GM18505 (cell line): ENCODE measurements around the gene ZNF526.

ENCODE experiments used
- ATAC-seq: cut with Tn5 transposase; IDR thresholded peaks from one replicate; pipeline ENCODE4 v1.9.1; 2021; ENCODE audit not compliant: unreplicated experiment
- POLR2A ChIP-seq: IDR thresholded peaks from 4 replicates; pipeline ENCODE4 v1.6.1; 2011; ENCODE audit warnings: borderline replicate concordance; ENCODE audit not compliant: insufficient read depth, insufficient read length; ENCODE audit errors: extremely low read depth

The ZNF526 gene, protein sequence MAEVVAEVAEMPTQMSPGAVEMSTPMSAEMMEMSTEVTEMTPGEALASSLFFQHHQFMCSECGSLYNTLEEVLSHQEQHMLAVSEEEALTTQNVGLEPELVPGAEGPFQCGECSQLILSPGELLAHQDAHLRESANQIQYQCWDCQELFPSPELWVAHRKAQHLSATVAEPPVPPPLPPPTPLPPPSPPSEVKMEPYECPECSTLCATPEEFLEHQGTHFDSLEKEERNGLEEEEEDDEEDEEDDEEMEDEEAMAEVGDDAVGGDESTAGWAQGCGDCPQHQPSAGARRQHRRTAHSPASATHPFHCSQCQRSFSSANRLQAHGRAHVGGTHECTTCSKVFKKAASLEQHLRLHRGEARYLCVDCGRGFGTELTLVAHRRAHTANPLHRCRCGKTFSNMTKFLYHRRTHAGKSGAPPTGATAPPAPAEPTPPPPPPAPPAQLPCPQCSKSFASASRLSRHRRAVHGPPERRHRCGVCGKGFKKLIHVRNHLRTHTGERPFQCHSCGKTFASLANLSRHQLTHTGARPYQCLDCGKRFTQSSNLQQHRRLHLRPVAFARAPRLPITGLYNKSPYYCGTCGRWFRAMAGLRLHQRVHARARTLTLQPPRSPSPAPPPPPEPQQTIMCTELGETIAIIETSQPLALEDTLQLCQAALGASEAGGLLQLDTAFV

DNA sequence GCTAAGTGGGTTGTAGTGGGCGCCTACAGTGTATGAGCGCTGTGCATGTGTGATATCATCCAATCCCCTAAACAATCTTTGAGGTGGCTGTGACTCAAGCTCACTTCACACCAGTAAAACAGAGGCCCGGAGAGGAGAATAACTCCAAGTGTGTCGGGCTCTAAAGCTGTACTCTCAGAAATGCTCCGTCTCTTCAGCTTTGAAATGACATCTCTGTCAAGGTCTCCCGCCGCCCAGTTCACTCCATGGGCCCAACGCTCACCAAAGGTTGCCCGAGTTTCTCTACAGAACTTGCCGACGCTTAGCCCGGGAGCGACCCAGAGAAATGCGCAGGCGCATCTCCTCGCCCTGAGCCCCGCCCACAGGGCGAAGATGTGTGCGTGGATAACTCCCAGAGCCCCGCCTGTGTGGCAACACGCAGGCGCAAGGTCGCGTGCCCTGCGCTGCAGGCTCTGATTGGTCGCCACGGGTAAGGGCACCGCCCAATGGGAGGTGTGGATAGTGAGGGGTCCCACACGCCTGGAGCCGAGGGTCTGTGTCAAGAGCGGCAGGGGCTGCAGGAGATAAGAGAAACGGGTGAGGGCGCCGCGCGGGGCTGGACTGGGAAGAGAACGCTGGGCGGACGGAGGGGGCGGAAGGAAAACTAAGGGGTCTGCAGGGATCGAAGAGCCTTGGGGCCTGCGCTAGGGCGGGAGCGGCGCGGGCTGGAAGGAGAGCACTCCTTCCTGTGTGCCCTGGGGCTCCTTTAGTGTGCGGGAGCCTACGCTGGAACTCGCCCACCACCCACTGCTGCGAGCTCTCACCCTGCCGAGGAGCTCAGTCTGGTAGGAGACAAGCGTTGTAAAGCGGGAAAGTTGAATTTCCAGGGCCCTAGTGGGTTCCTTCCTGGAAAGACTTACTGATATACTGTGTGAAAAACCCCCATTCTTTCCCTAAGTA is at the start of gene ZNF526:
Gene ZNF526 (plus strand): TSS at position 501 of the 939 bp plus-strand sequence. CDS start 4,092 bp downstream, outside the sequence.
- ATAC-seq: peak; percentile 63

DNA sequence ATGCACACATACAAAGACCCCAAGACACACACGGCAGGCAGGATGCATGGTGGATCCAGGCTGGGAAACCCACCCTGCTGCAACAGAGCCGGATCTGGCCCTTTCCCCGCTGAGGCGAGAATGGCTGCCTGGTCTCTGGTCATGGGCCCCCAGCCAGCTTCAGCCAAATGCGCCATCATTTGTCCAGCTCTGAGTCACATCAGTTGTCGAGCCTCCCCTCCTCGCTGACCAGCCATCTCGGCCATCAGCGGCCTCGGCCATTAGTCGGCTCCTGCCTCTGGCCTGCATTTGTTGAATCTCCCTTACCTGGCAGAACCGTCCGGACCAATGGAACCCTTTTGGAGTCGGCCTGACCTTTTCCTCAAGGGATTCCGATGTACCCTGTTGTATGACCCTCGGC is 49.4 kb upstream of the ZNF526 start:
- TF ChIP-seq POLR2A: no peak
- no peak for ATAC-seq

More for the DNA sequence above, at the start of gene ZNF526:
- peak; percentile 86 for TF ChIP-seq POLR2A

DNA sequence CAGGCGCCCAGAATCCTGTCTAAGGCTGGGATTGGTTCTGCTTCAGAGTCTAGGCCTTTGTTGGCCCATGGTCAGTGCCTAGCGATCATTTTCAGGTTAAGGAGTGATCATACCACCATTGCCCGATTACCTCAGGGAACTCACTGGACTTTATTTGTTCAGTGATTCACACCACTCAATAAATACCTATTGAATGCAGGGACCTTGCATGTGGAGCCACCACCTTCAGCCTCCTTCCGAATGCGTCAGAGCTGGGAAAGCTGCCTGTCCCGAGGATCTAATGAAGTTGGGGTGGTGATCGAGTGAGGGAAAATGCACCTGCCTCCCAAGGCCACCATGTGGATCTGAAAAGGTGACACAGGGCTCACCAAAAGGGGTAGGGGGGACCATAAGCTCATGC is 47.9 kb upstream of the ZNF526 start:
- ATAC-seq: no peak
- no peak for TF ChIP-seq POLR2A

DNA sequence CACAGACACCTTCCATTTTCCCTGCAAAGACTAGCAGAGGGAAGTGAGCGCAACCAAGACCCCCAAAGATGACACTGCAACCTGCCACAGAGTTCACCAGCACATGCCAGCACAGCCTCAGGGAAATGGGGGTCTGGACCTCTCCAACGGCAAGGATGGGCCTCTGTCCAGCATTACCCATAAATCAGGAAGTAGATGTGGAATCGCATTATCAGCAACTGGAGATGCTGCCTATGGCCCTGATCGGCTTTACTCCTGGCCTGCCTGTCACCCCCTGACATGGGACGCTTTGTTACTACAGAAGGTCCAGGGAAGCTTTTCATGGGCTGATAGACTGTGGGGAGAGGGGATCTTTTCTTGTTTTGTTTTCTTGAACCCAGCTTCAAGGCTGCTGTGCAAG is 46.4 kb upstream of the ZNF526 start:
- no peak for TF ChIP-seq POLR2A
- no peak for ATAC-seq

DNA sequence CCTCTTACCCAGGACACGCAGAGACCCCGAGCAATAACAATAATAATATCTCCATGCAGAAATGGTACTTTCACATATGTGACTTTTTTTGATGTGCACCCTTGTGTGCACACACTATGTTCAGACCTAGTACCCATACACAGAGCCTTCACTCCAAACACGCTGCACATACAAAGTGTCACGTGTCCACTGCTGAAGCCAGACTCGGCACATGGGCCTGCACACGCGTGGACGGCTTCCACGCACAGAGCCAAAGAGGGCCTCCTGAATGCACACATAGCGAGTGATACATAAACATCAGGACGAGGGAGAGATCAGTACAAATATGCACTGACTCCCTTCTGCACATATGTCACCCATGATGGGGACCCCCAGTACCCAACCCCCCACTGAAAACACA is 45.9 kb upstream of the ZNF526 start:
- no peak for ATAC-seq
- no peak for TF ChIP-seq POLR2A

DNA sequence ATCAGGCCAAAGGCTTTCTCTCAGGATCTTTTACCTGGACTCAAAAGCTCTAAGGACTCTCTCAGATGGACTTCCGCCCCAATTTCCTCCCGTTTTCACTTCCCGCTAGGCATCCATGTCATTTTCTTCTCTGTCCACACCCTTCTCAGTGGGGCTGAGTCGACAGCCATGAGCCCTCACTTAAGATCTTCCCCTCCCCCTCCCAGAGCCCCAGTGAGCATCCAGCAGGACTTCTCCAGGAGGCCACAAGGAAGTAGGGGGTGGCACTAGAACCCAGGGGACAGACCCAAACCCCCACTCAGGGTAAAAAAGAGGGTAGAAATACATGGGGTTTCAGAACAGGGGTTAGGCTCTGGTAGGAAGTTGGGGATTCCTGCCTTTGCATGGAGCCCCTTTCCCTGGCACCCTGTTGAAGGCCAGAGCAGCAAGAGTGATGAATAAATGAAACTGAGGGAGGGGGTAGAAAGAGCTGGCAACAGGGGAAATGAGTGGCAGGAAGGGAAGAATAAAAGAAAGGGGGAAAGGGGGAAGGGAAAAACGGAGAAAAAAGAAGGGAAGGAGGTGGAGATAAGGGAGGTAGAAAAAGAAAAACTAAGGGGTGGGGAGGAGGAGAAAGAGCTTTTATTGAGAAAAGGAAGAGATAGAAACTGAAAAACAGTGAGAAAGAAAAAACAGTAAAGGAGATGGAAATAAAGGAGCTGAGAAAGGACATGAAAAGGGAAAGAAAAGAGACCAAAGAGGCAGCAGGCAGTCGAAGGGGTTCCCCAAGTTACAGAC is 45.0 kb upstream of the ZNF526 start:
- TF ChIP-seq POLR2A: no peak
- no peak for ATAC-seq

DNA sequence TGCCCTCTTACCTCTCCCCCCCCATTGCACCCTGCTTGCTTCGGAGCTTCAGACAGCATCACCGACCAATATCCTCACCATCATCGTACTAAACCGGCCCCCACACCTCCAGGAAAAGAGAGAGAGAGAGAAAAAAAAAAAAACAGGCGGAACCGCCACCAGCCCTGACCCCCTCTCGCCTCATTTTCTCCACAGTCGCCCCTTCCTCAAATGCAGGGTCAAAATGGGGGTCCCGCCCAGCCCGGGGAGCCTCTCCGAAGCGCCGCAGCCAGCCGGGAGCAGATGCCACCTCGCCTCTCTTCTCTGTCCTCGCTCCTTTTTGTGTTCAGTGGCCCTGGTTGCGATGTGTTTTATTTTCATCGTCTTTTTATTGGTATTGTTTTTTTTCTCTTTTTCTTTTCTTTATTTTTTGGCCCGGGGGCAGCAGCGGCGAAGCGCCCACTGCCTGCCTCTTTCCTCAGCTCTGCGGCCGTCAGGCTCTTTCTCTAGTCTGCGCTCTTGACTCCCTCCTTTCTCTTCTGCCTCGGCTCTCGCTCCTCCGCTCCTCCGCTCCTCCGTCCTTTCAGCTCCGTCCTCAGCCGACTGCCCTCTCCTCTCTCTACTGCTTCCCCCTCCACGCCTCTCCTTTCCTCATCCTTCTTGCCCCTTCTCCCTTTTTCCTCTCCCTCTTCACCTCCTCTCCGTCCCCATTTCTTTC is 44.0 kb upstream of the ZNF526 start:
- ATAC-seq: no peak
- TF ChIP-seq POLR2A: no peak

DNA sequence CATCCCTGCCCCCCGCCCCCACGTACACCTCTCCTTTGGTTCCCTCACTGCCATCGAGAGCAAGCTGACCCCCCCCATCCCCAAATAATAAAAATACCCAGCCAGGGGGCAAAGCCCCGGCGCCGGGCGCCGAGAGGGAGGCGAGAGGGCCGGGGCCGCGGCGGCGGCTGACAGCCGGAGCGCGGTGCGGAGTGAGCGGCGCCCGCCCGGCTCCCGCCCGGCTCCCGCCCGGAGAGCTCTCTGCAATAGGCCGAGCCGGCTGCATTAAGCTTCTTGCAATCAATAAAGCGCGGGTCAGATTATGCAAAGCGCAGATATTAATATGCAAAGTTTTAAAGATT is 43.5 kb upstream of the ZNF526 start:
- TF ChIP-seq POLR2A: no peak
- no peak for ATAC-seq

DNA sequence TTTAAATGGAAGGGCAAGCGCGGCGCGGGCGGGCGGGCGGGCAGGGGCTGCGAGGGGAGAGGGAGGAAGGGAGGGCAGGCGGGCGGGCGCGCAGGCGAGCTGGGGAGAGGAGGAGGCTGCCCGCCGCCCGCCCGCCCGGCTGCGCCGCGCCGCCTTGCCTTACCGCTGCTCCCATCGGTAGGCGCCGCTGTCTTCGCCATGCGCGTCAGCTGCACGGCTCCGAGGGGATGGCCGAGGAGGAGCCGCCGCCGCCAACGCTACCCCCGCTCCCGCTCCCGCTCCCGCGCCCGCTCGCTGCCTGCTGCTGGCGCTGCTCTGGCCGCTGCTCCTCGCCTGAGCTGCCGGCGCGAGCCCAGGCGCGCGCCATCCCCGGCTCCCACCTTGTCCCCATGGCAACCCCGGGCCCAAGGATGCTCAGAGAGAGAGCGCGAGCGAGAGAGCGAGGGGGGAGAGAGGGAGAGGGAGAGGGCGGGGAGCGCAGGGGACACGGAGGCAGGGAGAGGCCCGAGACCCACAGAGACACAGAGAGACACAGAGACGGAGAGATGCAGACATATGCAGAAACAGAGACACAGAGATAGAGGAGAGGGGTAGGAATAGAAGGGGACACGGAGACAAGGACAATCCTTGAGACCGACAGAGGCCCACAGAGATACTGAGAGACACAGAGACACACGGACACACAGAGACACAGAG is 43.0 kb upstream of the ZNF526 start:
- no peak for TF ChIP-seq POLR2A
- peak; percentile 56 for ATAC-seq

DNA sequence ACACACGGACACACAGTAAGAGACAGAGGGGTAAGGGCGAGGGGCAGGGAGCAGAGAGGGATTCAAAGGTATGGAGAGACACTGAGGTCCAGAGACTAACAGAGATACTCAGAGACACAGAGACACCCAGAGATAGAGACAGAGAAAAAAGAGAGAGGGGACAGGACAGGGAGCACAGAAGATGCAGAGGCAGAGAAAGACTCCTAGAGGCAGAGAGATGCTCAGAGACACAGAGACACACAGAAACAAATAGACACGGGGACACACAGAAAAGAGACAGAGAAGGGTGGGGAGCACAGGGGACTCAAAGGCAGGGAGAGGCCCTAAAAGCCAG is 42.5 kb upstream of the ZNF526 start:
- ATAC-seq: no peak
- no peak for TF ChIP-seq POLR2A

DNA sequence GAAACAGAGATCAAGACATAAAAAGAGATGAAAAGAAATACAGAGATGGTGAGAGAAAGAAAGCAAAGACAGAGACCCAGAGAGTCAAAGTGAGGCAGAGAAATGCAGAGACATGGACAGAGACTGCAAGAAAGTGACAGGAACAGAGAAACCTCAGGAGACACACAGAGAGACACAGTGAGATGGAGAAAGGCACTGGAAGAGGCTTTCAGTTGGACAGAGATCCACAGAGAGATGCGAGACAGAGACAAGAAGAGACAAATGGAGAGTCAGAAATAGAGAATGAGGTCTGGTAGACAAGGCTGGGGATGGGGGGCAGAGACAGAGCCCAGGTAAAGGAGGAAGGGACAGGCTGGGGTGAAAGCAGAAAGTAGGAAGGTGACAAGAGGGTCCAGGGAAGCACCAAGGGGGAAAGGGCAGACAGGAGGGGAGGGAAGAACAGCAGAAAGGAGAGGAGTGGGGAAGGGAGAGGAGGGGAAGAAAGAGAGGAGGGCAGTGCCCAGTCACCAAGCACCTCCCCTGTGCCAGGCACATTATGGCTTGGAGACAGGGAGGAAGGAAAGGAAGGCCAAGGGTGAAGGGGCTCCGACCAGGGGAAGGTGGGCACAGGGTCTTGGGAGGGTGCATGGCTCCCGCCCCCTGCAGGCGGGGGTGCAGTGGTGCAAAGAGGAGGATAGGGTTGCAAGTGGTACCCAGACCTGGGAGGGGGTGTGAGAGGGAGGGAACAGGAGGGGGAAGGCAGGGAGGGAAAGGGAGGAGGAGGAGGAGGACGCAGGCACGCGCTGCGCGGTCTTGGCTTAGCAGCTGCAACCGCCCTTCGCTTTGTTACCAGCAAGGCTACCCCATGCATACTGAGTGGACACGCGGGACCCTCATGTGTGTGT is 41.1 kb upstream of the ZNF526 start:
- no peak for TF ChIP-seq POLR2A
- no peak for ATAC-seq
